Lung (tissue), 12 donors: ENCODE results near the gene CDC42BPB. TPM values are rescaled to one million over a fixed set of nuclear protein-coding genes. Genes with fewer than 3 reads are reported as not detected.
A peak's percentile ranks its signal among the peaks of the same experiment; 100 is the strongest.

Experiments used
- ATAC-seq: fragments of 200-7000 bp; cut with Tn5 transposase; one replicate; pipeline ENCODE4 v1.9.1; 2020; ENCODE audit warnings: moderate number of reproducible peaks; ENCODE audit not compliant: insufficient read depth, low FRiP score
- DNase-seq, 3 donors: peaks; one replicate each; pipeline ENCODE4 v3.0.0-alpha.2; 2013 to 2017
- H3K27ac ChIP-seq, 2 donors: one replicate each; pipeline ENCODE4 v1.5.1; 2013; ENCODE audit warnings: mild to moderate bottlenecking in 2 of 2, moderate library complexity in 2 of 2, control low read depth in 1 of 2, inconsistent platforms in 1 of 2, low read depth in 1 of 2, low read length in 1 of 2
- H3K27me3 ChIP-seq, 3 donors: one replicate each; pipeline ENCODE4 v1.5.1; 2013; ENCODE audit warnings: low read length in 2 of 3; ENCODE audit not compliant: control insufficient read depth in 3 of 3, insufficient read depth in 3 of 3
- H3K36me3 ChIP-seq, 4 donors: one replicate each; pipeline ENCODE4 v1.5.1; 2013; ENCODE audit warnings: low read length in 4 of 4, mild to moderate bottlenecking in 1 of 4, moderate library complexity in 1 of 4; ENCODE audit not compliant: control insufficient read depth in 4 of 4, insufficient read depth in 4 of 4
- H3K4me1 ChIP-seq, 5 donors: one replicate each; pipeline ENCODE4 v1.5.1; 2013; ENCODE audit warnings: low read length in 5 of 5, mild to moderate bottlenecking in 2 of 5, moderate library complexity in 1 of 5; ENCODE audit not compliant: control insufficient read depth in 5 of 5, insufficient read depth in 5 of 5
- H3K4me3 ChIP-seq: one replicate; pipeline ENCODE4 v1.5.1; 2013; ENCODE audit warnings: mild to moderate bottlenecking, control low read depth, moderate library complexity
- H3K9ac ChIP-seq, 2 donors: one replicate each; pipeline ENCODE4 v1.5.1; 2013; ENCODE audit warnings: low read length in 2 of 2, control low read depth in 1 of 2; ENCODE audit not compliant: insufficient read depth in 1 of 2
- H3K9me3 ChIP-seq, 4 donors: one replicate each; pipeline ENCODE4 v1.5.1; 2013; ENCODE audit warnings: low read length in 3 of 4, mild to moderate bottlenecking in 1 of 4, moderate library complexity in 1 of 4; ENCODE audit not compliant: control insufficient read depth in 4 of 4, insufficient read depth in 3 of 4
- WGBS, 2 donors: extraction: QIAGEN DNeasy Blood & Tissue Kit; methylation state at CpG; one replicate each; pipeline ENCODE4 v1.1.7; 2013; 5-methylcytosine and 5-hydroxymethylcytosine counted together
- polyA plus RNA-seq, 2 donors: library from polyadenylated mRNA; stranded (reverse); fragments of 200-250 nt; gene quantifications; one replicate each; pipeline ENCODE4 v1.2.1, GENCODE V29; 2013
- total RNA-seq, 2 donors: library from RNA; depleted of rRNA in 1 of 2; stranded (reverse); fragments of >200 nt in 1 of 2; gene quantifications; one replicate each; pipeline ENCODE4 v1.2.1, GENCODE V29; 2014 to 2021
- TF ChIP-seq, protein P1 (sequence below): IDR thresholded peaks from 2 replicates; pipeline ENCODE4 v1.5.1; 2012; ENCODE audit warnings: mild to moderate bottlenecking; ENCODE audit errors: control extremely low read depth, extremely low read depth
- donor health status: control.
- donor health status: control.
- donor health status: Bipolar disorder and iron deficiency.
- donor health status: healthy.
- donor health status: DM: yes; HTN: yes; CAD: no.

The CDC42BPB gene
- total and polyA plus RNA-seq, 4 donors: 39.3 to 97.9 (median 66.6) TPM

DNA sequence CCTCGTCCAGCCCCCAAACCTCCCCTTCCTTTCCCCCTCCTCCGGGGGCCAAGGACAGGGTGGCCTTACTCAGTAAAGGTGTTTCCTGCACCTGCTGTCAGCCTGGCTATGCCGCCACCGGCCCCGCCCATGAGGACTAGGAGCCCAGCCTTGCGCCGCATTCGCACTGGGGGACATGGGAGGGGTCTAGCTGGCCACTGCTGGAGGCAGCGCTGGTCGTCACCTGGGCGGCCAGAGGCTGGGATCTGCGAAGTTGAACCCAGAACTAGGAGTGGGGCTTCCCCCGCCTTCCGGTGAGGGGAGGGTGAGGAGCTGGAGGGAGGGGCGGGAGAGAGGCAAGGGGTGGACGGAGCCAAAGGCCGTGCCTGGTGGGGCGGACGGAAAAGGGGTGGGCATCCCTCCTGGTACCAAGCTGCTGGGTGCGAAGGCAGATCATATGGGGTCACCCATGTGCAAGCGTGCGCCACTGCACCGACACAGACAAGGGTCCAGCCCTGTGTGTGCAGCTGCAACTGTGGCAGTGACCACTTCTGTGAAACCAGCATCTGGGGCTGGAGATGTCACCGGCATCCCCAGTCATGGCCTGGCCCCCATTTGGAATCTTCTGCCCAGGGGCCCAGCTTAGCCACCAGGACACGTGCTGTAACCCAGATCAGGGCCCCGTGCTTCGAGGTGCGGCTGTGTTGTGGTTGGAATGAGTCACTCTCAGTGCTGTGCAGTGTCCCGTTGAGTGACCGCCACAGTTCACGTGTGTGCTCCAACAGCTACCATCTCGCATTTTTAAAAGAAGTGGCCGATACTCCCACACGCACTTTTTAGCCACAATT is 126.4 kb downstream of the CDC42BPB start:
- DNase-seq (no peak), ATAC-seq (no peak)
- peaks cover 0 to 16% (median 8%) of the 10 kb centered on the region in 4 donors for H3K36me3 ChIP-seq
- 70 to 80% methylated on average over 32 to 34 of the region's 34 CpGs for WGBS, 2 donors
- no peak overlapping the region for H3K9ac ChIP-seq
- H3K4me1 ChIP-seq: peaks cover 0 to 20% (median 0%) of the 10 kb centered on the region in 5 donors
- H3K27ac ChIP-seq: no peak overlapping the region
- peaks cover 0 to 22% (median 8%) of the 10 kb centered on the region in 3 donors for H3K27me3 ChIP-seq
- TF ChIP-seq, protein P1, sequence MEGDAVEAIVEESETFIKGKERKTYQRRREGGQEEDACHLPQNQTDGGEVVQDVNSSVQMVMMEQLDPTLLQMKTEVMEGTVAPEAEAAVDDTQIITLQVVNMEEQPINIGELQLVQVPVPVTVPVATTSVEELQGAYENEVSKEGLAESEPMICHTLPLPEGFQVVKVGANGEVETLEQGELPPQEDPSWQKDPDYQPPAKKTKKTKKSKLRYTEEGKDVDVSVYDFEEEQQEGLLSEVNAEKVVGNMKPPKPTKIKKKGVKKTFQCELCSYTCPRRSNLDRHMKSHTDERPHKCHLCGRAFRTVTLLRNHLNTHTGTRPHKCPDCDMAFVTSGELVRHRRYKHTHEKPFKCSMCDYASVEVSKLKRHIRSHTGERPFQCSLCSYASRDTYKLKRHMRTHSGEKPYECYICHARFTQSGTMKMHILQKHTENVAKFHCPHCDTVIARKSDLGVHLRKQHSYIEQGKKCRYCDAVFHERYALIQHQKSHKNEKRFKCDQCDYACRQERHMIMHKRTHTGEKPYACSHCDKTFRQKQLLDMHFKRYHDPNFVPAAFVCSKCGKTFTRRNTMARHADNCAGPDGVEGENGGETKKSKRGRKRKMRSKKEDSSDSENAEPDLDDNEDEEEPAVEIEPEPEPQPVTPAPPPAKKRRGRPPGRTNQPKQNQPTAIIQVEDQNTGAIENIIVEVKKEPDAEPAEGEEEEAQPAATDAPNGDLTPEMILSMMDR: no peak
- peaks cover 0 to 2% (median 0%) of the 10 kb centered on the region in 4 donors for H3K9me3 ChIP-seq
- H3K4me3 ChIP-seq: no peak overlapping the region

DNA sequence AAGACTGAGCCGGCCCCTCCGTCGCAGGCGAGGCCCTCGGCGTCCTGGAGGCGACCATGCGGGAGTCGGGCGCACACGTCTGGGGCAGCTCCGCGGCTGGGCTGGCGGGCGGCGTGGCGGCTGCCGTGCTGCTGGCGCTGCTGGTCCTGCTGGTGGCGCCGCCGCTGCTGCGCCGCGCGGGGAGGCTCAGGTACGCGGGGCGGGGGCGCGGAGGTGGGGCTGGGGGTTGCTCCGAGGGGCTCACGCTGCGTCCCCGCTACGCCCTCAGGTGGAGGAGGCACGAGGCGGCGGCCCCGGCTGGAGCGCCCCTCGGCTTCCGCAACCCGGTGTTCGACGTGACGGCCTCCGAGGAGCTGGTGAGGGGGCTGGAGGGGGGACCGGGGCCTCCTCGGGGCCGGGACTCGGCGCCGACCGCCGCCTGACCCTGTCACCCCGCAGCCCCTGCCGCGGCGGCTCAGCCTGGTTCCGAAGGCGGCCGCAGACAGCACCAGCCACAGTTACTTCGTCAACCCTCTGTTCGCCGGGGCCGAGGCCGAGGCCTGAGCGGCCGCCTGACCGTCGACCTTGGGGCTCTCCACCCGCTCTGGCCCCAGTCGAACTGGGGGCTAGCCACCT is 127.1 kb downstream of the CDC42BPB start:
- ATAC-seq (no peak), DNase-seq (no peak)
- Histone ChIP-seq H3K4me1 (peaks cover 0 to 20% (median 0%) of the 10 kb centered on the region in 5 donors), H3K9ac (no peak overlapping the region), H3K9me3 (peaks cover 0 to 2% (median 0%) of the 10 kb centered on the region in 4 donors), H3K4me3 (no peak overlapping the region), H3K27ac (no peak overlapping the region), H3K27me3 (peaks cover 0 to 25% (median 10%) of the 10 kb centered on the region in 3 donors), H3K36me3 (peaks cover 0 to 16% (median 8%) of the 10 kb centered on the region in 4 donors)
- WGBS, 2 donors: 9 to 12% methylated on average over 22 to 74 of the region's 74 CpGs
- TF ChIP-seq, protein P1: no peak

DNA sequence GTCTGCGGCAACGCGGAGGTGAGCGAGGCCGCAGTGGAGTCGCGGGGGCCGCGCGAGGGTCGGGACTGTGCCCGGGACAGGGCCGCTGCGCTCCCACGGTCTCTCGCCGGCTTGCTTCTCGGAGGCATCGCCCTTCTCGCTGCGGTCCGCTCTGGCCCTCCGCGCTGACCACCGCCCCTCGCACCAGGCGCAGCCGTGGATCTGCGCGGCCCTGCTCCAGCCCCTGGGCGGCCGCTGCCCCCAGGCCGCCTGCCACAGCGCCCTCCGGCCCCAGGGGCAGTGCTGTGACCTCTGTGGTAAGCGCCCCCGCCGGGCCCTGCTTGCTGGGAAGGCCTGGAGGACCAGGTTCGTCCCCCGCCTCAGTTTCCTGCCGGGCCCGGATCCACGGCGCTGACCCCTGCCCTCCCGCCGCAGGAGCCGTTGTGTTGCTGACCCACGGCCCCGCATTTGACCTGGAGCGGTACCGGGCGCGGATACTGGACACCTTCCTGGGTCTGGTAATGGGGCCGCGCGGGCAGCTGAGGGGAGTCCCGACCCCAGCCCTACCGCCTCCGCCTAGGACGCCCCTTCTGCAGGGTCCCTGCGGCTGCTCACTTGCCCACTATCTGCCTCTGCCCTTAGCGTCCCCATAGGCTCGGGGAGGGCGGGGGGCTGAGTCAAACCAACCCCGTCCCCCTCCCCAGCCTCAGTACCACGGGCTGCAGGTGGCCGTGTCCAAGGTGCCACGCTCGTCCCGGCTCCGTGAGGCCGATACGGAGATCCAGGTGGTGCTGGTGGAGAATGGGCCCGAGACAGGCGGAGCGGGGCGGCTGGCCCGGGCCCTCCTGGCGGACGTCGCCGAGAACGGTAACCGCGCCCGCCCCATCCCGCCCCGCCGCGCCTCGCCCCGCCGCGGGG is 127.9 kb downstream of the CDC42BPB start:
- Histone ChIP-seq H3K9ac (no peak overlapping the region), H3K4me3 (peak overlapping the region; percentile 8), H3K27ac (no peak overlapping the region), H3K27me3 (peaks cover 0 to 32% (median 15%) of the 10 kb centered on the region in 3 donors), H3K4me1 (peaks cover 0 to 20% (median 0%) of the 10 kb centered on the region in 5 donors), H3K36me3 (peaks cover 0 to 16% (median 8%) of the 10 kb centered on the region in 4 donors), H3K9me3 (peaks cover 0 to 2% (median 0%) of the 10 kb centered on the region in 4 donors)
- ATAC-seq: no peak
- DNase-seq: no peak
- TF ChIP-seq, protein P1: no peak
- WGBS, 2 donors: 4 to 6% methylated on average over 68 to 94 of the region's 94 CpGs
